Hematopoietic multipotent progenitor cell treated with erythropoietin and hydrocortisone succinate and interleukin-3 and kit ligand, for 8 days (in vitro differentiated cells): Measurements from ENCODE around the gene FXR2.

Source experiments
- DNase-seq: peaks from one replicate; pipeline ENCODE4 v3.0.0-alpha.2; 2015

Gene FXR2

DNA sequence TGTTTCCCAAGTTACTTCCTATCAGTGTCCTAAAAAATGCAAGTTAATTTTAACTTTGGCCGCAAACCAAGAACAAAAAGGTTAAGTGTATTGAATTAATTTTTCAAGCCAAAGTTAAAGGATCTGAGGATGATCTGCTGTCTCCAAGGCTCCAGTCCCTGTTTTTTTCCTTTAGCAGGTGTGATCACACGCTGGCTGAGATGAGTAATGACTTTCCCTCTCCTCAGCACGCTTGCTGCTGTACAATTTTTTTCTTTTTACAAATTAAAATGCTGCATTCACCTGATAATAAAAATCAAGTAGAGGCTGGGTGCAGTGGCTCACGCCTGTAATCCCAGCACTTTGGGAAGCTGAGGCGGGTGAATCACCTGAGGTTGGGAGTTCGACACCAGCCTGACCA is 69.8 kb downstream of the FXR2 start:
- DNase-seq, result no peak
